GM12892 (cell line): ENCODE measurements around the gene CDC37L1.

ENCODE experiments used
- DNase-seq: peaks from one replicate; pipeline ENCODE4 v3.0.0; 2011; ENCODE audit not compliant: insufficient read length
- FAIRE-seq: peaks from 2 replicates; lab custom pipeline; 2011; peaks lifted over from hg19 to GRCh38; lab: Jason Lieb, UNC
- POLR2A ChIP-seq: IDR thresholded peaks from 2 replicates; pipeline ENCODE4 v1.6.1; 2011; ENCODE audit warnings: low read depth, low read length, control low read depth
- POLR2AphosphoS5 ChIP-seq: IDR thresholded peaks from 2 replicates; pipeline ENCODE4 v1.6.1; 2011; ENCODE audit warnings: low read depth, low read length, control low read depth
- TAF1 ChIP-seq: IDR thresholded peaks from 2 replicates; pipeline ENCODE4 v1.6.1; 2011; ENCODE audit warnings: low read depth, mild to moderate bottlenecking, control low read depth, low read length, borderline replicate concordance

Gene CDC37L1

DNA sequence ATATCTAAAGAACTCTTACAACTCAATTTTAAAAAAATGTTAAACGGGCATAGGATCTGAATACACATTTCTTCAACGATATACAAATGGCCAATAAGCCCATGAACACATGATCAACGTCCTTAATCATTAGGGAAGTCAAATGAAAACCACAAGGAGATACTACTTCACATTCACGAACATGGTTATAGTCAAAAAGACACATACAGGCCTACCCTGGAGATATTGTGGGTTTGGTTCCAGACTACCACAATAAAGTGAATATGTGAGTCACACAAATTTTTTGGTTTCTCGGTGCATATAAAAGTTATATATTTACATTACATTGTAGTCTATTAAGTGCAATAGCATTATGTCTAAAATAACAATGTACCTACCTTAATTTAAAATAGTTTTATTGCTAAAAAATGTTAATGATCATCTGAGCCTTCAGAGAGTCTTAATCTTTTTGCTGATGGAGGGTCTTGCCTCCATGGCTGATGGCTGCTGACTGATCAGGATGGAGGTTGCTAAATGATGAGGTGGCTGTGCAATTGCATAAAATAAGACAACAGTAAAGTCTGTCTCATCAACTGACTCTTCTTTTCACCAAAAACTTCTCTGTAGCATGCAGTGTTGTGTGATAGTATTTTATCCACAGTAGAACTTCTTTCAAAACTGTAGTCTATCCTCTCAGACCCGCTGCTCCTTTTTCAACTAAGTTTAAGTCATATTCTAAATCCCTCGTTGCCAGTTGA lies 46.5 kb downstream of the CDC37L1 start:
- DNase-seq (no peak), FAIRE-seq (no peak)
- no peak for TF ChIP-seq POLR2A
- TF ChIP-seq POLR2AphosphoS5: no peak
- TF ChIP-seq TAF1: no peak

DNA sequence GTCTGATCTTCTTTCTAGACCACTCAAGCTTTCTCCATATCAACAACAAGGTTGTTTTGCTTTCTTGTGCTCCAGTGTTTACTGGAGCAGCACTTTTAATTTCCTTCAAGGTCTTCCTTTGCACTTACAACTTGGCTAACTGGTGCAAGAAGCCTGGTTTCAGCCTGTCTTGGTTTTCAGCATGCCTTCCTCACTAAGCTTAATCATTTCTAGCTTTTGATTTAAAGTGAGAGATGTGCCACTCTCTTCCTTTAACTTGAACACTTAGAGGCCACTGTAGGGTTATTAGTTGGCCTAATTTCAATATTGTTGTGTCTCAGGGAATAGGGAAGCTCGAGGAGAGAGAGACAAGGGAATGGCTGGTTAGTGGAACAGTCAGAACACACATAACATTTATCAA lies 48.2 kb downstream of the CDC37L1 start:
- DNase-seq (no peak), FAIRE-seq (no peak)
- TF ChIP-seq POLR2AphosphoS5: no peak
- TF ChIP-seq POLR2A: no peak
- no peak for TF ChIP-seq TAF1

DNA sequence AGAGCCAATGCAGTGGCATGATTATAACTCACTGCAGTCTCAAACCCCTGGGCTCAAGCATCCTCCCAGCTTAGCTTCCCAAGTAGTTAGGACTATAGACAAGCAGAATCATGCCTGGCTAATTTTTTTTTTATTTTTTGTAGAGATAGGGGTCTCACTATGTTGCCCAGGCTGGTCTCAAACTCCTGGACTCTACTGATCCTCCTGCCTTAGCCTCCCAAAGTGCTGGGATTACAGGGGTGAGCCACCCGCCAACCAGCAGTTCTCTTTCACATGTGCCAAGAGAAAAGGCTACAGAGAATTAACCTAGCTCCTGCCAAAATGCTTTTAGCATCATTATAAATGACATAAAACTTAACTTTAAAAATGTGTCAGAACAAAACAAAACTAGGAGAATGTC lies 53.5 kb downstream of the CDC37L1 start:
- TF ChIP-seq TAF1: no peak
- no peak for TF ChIP-seq POLR2A
- TF ChIP-seq POLR2AphosphoS5: no peak
- FAIRE-seq (no peak), DNase-seq (no peak)

DNA sequence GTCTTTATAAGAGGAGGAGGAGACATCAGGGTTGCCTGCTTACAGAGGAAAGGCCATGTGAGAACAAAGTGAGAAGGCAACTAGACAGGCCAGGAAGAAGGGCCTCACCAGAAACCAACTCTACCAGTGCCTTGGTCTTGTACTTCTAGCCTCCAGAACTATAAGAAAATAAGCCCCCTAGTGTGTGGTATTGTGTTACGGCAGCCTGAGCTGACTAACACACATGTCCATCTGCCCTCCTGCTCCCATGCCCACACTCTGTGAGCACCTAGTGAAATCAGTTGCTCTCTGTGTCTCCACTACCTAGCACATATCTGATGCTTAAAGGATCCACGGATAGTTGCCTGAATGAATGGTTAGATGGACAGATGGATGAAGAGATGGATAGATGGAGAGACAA lies 54.8 kb downstream of the CDC37L1 start:
- FAIRE-seq (no peak), DNase-seq (no peak)
- TF ChIP-seq POLR2AphosphoS5: no peak

DNA sequence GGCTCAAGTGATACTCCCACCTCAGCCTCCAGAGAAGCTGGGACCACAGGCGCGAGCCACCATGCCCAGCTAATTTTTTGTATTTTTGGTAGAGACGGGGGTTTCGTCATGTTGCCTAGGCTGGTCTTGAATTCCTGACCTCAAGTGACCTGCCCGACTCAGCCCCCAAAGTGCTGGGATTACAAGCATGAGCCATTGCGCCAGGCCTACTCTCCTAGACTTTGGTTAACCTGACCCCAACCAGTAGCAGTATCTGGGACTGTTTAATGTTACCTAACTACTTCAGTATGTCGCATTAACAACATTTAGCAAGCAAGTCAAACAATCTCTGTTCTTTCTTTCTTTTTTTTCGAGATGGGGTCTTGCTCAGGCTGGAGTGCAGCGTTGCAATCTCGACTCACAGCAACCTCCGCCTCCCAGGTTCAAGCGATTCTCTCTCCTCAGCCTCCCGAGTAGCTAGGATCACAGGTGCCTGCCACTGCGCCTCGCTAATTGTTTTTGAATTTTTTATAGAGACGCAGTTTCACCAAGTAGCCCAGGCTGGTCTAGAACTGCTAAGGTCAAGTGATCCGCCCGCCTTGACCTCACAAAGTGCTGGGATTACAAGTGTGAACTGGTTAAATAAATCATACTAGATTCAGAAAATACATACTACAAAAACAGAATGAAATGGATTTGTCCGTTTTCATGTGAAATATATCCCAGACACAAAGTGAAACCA lies 59.7 kb downstream of the CDC37L1 start:
- no peak for TF ChIP-seq POLR2A
- TF ChIP-seq POLR2AphosphoS5: no peak
- TF ChIP-seq TAF1: no peak
- FAIRE-seq (peak; percentile 67), DNase-seq (no peak)

DNA sequence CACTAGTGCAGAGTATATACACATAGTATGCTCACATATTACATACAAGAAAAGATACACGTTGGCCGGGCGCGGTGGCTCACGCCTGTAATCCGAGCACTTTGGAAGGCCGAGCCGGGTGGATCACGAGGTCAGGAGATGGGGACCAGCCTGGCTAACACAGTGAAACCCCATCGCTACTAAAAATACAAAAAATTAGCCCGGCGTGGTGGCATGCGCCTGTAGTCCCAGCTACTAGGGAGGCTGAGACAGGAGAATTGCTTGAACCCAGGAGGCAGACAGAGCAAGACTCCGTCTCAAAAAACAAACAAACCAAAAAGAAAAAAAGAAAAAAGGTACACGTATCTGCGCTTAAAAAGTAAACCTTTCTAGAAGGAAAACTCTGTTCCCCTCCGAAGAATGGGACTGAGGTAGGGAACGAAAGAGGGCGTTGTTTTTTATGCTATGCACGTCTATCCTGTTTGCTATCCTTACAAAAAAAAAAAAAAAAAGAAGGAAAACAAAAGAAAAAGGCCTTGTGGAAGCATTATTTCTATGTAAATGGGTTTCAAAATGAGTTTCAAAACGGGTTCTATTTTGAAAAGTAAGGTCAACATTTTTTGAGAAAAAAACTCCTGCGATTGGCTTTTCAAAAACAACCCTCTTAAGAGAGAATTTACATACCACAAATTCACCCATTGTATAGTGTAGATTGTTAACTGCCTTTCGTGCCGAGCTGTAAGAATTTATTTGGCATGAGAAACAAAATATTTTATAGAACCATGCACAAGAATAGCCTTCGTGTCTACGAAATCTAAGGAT lies 60.4 kb downstream of the CDC37L1 start:
- DNase-seq (no peak), FAIRE-seq (no peak)

DNA sequence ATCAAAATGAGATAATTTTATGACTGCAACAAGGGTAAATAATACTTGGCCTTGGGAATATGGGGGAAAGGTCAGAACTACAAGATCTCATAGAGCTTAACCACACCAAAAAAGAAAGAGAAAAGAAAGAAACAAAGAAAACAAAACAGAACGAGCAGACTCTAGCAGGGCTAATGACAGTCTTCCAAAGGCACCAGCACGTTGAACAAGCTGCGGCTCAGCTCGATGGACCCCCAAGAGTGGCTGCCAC lies 60.9 kb downstream of the CDC37L1 start:
- FAIRE-seq (no peak), DNase-seq (no peak)
- TF ChIP-seq TAF1 (no peak), POLR2A (no peak), POLR2AphosphoS5 (no peak)

More for the DNA sequence above, 60.4 kb downstream of the CDC37L1 start:
- TF ChIP-seq POLR2A: no peak
- no peak for TF ChIP-seq TAF1
- no peak for TF ChIP-seq POLR2AphosphoS5

DNA sequence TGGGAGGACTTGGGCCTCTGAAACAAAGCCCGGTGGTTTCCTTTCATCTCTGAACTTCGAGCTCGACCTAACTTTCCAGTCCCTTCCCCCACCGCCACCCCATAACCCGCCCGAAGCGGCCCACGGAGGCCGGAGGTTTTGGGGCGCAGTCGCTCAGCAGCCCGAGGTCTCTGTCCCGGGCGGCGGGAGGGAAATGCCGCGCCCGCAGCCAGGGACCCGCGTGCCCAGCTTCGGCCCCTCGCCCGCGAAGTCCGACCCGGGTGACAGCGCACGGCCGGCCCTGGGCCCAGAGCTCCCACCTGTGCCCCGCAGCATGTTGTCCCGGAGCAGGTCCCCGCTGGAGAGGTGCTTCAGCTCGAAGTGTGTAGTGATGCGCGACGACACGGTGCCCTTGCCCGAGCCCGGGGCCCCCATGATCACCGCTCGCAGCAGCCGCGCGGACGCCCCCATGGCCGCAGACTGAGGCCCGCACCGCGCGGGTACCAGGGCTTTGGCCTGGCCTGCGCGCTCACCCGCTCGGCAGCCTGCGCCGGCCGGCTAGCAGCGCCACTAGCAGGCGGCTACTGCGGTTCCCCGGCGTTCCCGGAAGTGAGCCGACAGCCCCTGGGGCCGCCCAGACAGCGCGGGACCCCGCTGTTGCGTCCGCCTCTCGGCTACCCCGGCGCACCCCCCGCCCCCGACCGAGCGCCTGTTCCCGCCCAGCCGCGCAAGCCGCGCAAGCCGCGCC lies 61.4 kb downstream of the CDC37L1 start, which contains the start of gene AK3:
Gene AK3, minus strand, starts transcription at position 565 of the 727 bp plus-strand sequence. Its CDS starts 115 bp downstream, at position 450.
- TF ChIP-seq POLR2A (peak; percentile 92), POLR2AphosphoS5 (peak; percentile 84), TAF1 (peak; percentile 72; the same call in 1 of the 2 replicates)
- FAIRE-seq (peak; percentile 94), DNase-seq (peak; percentile 96)

DNA sequence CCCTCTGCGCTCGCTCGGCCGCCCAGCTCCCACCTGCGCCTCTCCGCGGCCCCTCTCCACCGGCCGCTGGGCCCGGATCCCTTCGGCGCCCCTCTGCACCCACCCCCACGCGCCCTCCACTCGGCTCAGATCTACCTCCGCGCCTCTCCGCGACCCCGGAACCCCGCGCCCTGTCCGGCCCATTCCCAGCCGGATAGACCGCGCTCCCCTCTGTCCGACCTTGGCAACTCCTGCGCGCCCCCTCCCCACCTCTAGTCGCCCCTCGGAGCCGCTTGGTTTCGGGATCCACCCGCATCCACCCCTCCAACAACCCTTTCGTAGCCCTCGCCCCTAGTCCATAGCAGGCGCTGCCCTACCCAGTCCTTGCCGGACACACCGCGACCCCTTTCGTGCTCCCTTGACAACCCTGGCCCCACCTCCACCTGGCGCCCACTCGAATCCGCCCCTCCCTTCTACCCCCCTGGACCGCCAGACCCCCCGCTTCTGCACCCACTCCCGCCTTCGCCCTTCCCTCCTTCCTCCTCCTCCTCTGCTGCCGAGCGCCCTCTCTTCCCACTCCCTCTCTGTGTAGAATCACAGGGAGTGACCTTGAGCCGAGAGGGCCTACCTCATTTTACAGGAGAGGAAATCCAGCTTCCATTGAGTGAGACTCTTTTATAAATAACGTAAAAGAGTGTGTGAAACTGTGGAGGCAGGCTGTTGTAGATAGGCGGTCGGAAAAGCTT lies 62.2 kb downstream of the CDC37L1 start:
- FAIRE-seq: no peak
- DNase-seq: peak; percentile 14
- TF ChIP-seq POLR2A: no peak
- no peak for TF ChIP-seq TAF1
- peak; percentile 7; the same call in 1 of the 2 replicates for TF ChIP-seq POLR2AphosphoS5

DNA sequence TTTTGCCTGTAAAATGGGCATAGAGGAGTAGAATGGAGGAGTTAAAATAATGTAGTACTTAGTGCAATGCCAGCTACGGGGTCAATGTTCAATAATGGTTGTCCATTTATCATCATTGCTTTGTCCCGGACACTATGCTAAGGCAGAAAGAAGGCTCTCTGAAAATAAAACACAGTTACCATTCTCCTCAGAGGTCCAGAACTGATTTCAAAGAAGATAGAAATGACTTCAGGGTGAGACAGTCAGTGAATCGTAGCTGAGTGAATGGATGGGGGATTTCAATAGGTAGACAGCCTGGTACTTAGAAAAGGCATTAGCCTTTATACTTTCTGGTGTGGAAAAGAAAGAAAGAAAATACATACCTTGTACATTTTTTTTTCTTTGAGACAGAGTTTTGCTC lies 62.9 kb downstream of the CDC37L1 start:
- TF ChIP-seq POLR2AphosphoS5 (no peak), POLR2A (no peak), TAF1 (no peak)
- FAIRE-seq: no peak
- DNase-seq: no peak
